ENCODE measurements around the gene SH3RF3. TPM values are rescaled to one million over a fixed set of nuclear protein-coding genes. Genes with fewer than 3 reads are reported as not detected.

SH3RF3 gene
- total and polyA plus RNA-seq, 9 of the 15 experiments (the other 6 are each of a cell fraction or from before 2014, with no cell fraction given): 0.02 TPM; not detected in 8

DNA sequence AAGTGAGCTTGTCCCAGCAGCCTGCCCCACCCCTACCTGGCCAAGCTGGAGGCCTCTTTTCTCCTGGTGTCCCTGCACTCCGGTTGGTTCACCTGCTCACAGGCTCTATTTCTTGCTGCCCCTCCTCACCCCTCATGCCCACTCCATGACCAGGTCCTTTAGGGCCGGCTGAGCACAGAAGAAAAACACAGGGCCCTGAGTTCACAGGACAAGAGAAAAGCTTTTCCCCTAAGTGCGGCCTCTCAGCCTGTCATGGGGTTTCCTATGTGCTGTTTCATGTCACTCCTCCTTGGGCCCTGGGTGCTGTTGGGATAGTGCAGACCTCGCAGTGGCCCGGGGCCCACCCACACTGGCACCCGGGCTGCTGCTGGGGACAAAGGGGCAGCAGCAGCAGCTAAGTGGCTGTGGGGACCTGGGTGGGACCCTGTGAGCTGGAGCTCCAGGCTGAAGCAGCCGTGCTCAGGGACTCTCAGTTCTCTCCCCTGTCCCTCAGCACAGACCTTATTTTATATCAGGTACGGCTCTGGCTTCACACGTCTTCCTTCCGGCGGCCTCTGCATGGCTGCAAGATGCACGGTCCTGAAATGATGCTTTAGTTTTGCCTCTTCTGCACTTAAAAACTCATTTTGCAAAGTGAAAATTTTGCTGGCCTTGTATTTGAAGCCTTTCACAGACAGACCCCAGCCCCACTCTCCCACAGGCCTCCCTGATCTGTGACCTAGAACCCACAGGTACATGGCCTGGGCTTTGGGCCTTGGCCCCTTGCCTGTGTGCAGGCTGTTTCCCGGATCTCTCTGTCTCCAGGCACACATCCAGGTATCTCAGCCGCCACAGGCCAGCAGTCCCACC is 71.8 kb downstream of the SH3RF3 start:
- Histone ChIP-seq H3K9ac (ENCODE audit: insufficient read depth in 1 of 2, low read depth in 2 of 2, low read length in 2 of 2) (no peak overlapping the region), H3K4me1 (replicated peaks in 1 of 2; ENCODE audit: control insufficient read depth in 2 of 2, insufficient read depth in 2 of 2, low read length in 2 of 2) (no peaks in the 10 kb centered on the region), H3K9me1 (ENCODE audit: control insufficient read depth, insufficient read depth, low read length) (no peaks in the 10 kb centered on the region), H3K27me3 (ENCODE audit: control insufficient read depth in 2 of 2, insufficient read depth in 2 of 2, low read length in 2 of 2) (peaks cover 16 to 68% of the 10 kb centered on the region in 2 experiments; a peak in 3 of 5 replicates), H4K20me1 (replicated peaks; ENCODE audit: control insufficient read depth, insufficient read depth, low read length) (peaks cover 13% of the 10 kb centered on the region; the same call in 1 of the 2 replicates), H3K4me3 (no peak overlapping the region), H3K79me2 (ENCODE audit: control insufficient read depth, insufficient read depth, low read length) (no peaks in the 10 kb centered on the region), H3K36me3 (ENCODE audit: control insufficient read depth, insufficient read depth, low read length) (no peaks in the 10 kb centered on the region), H3K27ac (ENCODE audit: extremely low read depth, low read depth, low read length) (no peak overlapping the region), H2AFZ (ENCODE audit: low read depth, low read length) (no peak overlapping the region), H3K4me2 (ENCODE audit: insufficient read depth, low read length) (no peak overlapping the region), H3K9me3 (replicated peaks; ENCODE audit: control insufficient read depth, insufficient read depth, low read depth, low read length) (no peaks in the 10 kb centered on the region)
- WGBS (ENCODE audit: insufficient coverage, low coverage, missing lambda C conversion rate): under 1% methylated on average over 14 of the region's 14 CpGs
- intact Hi-C loops (cut with micrococcal nuclease): no loop called here
- TF ChIP-seq YY1 (IDR thresholded peaks at IDR 0.05; ENCODE audit: borderline replicate concordance in 1 of 3, control insufficient read depth in 1 of 3, extremely low read depth in 1 of 3, insufficient read depth in 3 of 3, insufficient read length in 1 of 3, insufficient replicate concordance in 2 of 3, low read depth in 1 of 3, low read length in 2 of 3) (no peak), HCFC1 (IDR thresholded peaks at IDR 0.05; ENCODE audit: low read depth, low read length) (no peak), CBFA2T3 (IDR thresholded peaks at IDR 0.05) (no peak), ELF4 (CRISPR knock-in tag; IDR thresholded peaks at IDR 0.05) (no peak)
- TF ChIP-seq, protein P1, sequence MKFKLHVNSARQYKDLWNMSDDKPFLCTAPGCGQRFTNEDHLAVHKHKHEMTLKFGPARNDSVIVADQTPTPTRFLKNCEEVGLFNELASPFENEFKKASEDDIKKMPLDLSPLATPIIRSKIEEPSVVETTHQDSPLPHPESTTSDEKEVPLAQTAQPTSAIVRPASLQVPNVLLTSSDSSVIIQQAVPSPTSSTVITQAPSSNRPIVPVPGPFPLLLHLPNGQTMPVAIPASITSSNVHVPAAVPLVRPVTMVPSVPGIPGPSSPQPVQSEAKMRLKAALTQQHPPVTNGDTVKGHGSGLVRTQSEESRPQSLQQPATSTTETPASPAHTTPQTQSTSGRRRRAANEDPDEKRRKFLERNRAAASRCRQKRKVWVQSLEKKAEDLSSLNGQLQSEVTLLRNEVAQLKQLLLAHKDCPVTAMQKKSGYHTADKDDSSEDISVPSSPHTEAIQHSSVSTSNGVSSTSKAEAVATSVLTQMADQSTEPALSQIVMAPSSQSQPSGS (CRISPR knock-in tag; IDR thresholded peaks at IDR 0.05): no peak
- ChIA-PET CTCF (ENCODE audit: low intra/inter-chr PET ratio) (no interaction called here), POLR2A (interaction anchor here (1.0 kb wide), 1 partner anchor 15 kb away, joined by 3 read pairs; no protein-coding TSS in a partner anchor)
- in situ Hi-C loops (cut with MboI): no loop called here
- DNase-seq (ENCODE audit: extremely low read depth in 1 of 4, low spot score in 3 of 4): no peak
- FAIRE-seq: no peak
- no TSS peak for BruUV-seq (replicated peaks)
- no peak for ATAC-seq
